Measurements from ENCODE around the gene SH3RF3.

Gene SH3RF3

GRCh38 chr2:109446278-109447131, 317.5 kb downstream of the SH3RF3 start:
- Histone ChIP-seq H3K4me1 (ENCODE audit: control insufficient read depth, insufficient read depth, low read length) (peaks cover 4% of the 10 kb centered on the region), H3K27me3 (ENCODE audit: control insufficient read depth, insufficient read depth, low read length, poor library complexity, severe bottlenecking) (no peaks in the 10 kb centered on the region), H3K4me3 (ENCODE audit: insufficient read depth, low read depth, low read length) (no peak overlapping the region), H3K36me3 (ENCODE audit: control insufficient read depth, insufficient read depth, low read length) (no peaks in the 10 kb centered on the region), H3K27ac (ENCODE audit: insufficient read depth, low read depth, low read length, poor library complexity, severe bottlenecking) (no peak overlapping the region), H3K9me3 (ENCODE audit: control insufficient read depth, low read length) (no peaks in the 10 kb centered on the region)
- WGBS, 2 experiments: 88% methylated on average over 20 of the region's 20 CpGs

GRCh38 chr2:109447251-109447661, 318.3 kb downstream of the SH3RF3 start:
- H3K4me3 ChIP-seq (ENCODE audit: insufficient read depth, low read depth, low read length): no peak overlapping the region
- H3K9me3 ChIP-seq (ENCODE audit: control insufficient read depth, low read length): no peaks in the 10 kb centered on the region
- no peak overlapping the region for H3K27ac ChIP-seq (ENCODE audit: insufficient read depth, low read depth, low read length, poor library complexity, severe bottlenecking)
- WGBS, 2 experiments: 88 to 89% methylated on average over 9 of the region's 9 CpGs
- H3K4me1 ChIP-seq (ENCODE audit: control insufficient read depth, insufficient read depth, low read length): peaks cover 4% of the 10 kb centered on the region
- H3K27me3 ChIP-seq (ENCODE audit: control insufficient read depth, insufficient read depth, low read length, poor library complexity, severe bottlenecking): no peaks in the 10 kb centered on the region
- H3K36me3 ChIP-seq (ENCODE audit: control insufficient read depth, insufficient read depth, low read length): no peaks in the 10 kb centered on the region

DNA sequence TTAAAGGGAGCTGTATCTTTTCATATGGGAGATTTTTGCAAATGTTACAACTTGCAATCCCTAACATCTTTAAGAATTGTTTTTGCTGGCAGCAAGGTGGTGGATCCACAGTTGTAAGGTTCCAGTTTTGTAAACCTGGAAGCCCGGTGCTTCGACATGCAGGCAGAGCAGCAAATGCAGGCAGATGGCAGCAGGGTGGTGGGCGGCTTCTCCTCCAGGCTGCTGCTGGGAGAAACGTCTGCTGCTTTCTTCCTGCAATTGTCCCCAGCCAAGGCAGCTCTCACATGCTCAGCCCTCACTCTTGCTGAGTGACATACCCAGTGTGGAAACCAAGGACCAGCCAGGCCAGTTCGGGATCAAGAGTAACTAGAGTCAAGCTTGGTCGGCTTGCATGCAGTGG, 318.8 kb downstream of the SH3RF3 start:
- H3K27ac ChIP-seq (ENCODE audit: insufficient read depth, low read depth, low read length, poor library complexity, severe bottlenecking): no peak overlapping the region

GRCh38 chr2:109448207-109448606, 319.2 kb downstream of the SH3RF3 start:
- Histone ChIP-seq H3K36me3 (ENCODE audit: control insufficient read depth, insufficient read depth, low read length) (no peaks in the 10 kb centered on the region), H3K27ac (ENCODE audit: insufficient read depth, low read depth, low read length, poor library complexity, severe bottlenecking) (no peak overlapping the region), H3K4me1 (ENCODE audit: control insufficient read depth, insufficient read depth, low read length) (peaks cover 4% of the 10 kb centered on the region), H3K27me3 (ENCODE audit: control insufficient read depth, insufficient read depth, low read length, poor library complexity, severe bottlenecking) (no peaks in the 10 kb centered on the region), H3K4me3 (ENCODE audit: insufficient read depth, low read depth, low read length) (no peak overlapping the region), H3K9me3 (ENCODE audit: control insufficient read depth, low read length) (no peaks in the 10 kb centered on the region)
- WGBS, 2 experiments: 92 to 94% methylated on average over 4 of the region's 4 CpGs

More for the DNA sequence above, 318.8 kb downstream of the SH3RF3 start:
- H3K4me1 ChIP-seq (ENCODE audit: control insufficient read depth, insufficient read depth, low read length): peaks cover 4% of the 10 kb centered on the region
- 81 to 83% methylated on average over 6 of the region's 6 CpGs for WGBS, 2 experiments
- no peaks in the 10 kb centered on the region for H3K27me3 ChIP-seq (ENCODE audit: control insufficient read depth, insufficient read depth, low read length, poor library complexity, severe bottlenecking)
- H3K9me3 ChIP-seq (ENCODE audit: control insufficient read depth, low read length): no peaks in the 10 kb centered on the region
- no peaks in the 10 kb centered on the region for H3K36me3 ChIP-seq (ENCODE audit: control insufficient read depth, insufficient read depth, low read length)
- H3K4me3 ChIP-seq (ENCODE audit: insufficient read depth, low read depth, low read length): no peak overlapping the region

- 92 to 93% methylated on average over 20 of the region's 20 CpGs for WGBS, 2 experiments
- no peaks in the 10 kb centered on the region for H3K9me3 ChIP-seq (ENCODE audit: control insufficient read depth, low read length)
- H3K27ac ChIP-seq (ENCODE audit: insufficient read depth, low read depth, low read length, poor library complexity, severe bottlenecking): no peak overlapping the region
These were observed 320.2 kb downstream of the SH3RF3 start for GRCh38 chr2:109448946-109449788.

GRCh38 chr2:109450574-109451273, 321.7 kb downstream of the SH3RF3 start:
- 84 to 86% methylated on average over 12 of the region's 12 CpGs for WGBS, 2 experiments
- H3K36me3 ChIP-seq (ENCODE audit: control insufficient read depth, insufficient read depth, low read length): no peaks in the 10 kb centered on the region
- peaks cover 4% of the 10 kb centered on the region for H3K4me1 ChIP-seq (ENCODE audit: control insufficient read depth, insufficient read depth, low read length)
- no peaks in the 10 kb centered on the region for H3K9me3 ChIP-seq (ENCODE audit: control insufficient read depth, low read length)
- no peak overlapping the region for H3K4me3 ChIP-seq (ENCODE audit: insufficient read depth, low read depth, low read length)
- H3K27ac ChIP-seq (ENCODE audit: insufficient read depth, low read depth, low read length, poor library complexity, severe bottlenecking): no peak overlapping the region
- H3K27me3 ChIP-seq (ENCODE audit: control insufficient read depth, insufficient read depth, low read length, poor library complexity, severe bottlenecking): no peaks in the 10 kb centered on the region

More at GRCh38 chr2:109448946-109449788, 320.2 kb downstream of the SH3RF3 start:
- Histone ChIP-seq H3K4me1 (ENCODE audit: control insufficient read depth, insufficient read depth, low read length) (peaks cover 4% of the 10 kb centered on the region), H3K36me3 (ENCODE audit: control insufficient read depth, insufficient read depth, low read length) (no peaks in the 10 kb centered on the region), H3K27me3 (ENCODE audit: control insufficient read depth, insufficient read depth, low read length, poor library complexity, severe bottlenecking) (no peaks in the 10 kb centered on the region), H3K4me3 (ENCODE audit: insufficient read depth, low read depth, low read length) (no peak overlapping the region)

- no peaks in the 10 kb centered on the region for H3K36me3 ChIP-seq (ENCODE audit: control insufficient read depth, insufficient read depth, low read length)
- no peak overlapping the region for H3K27ac ChIP-seq (ENCODE audit: insufficient read depth, low read depth, low read length, poor library complexity, severe bottlenecking)
- no peaks in the 10 kb centered on the region for H3K27me3 ChIP-seq (ENCODE audit: control insufficient read depth, insufficient read depth, low read length, poor library complexity, severe bottlenecking)
- no peak overlapping the region for H3K4me3 ChIP-seq (ENCODE audit: insufficient read depth, low read depth, low read length)
- no peaks in the 10 kb centered on the region for H3K9me3 ChIP-seq (ENCODE audit: control insufficient read depth, low read length)
- H3K4me1 ChIP-seq (ENCODE audit: control insufficient read depth, insufficient read depth, low read length): peaks cover 4% of the 10 kb centered on the region
- 85 to 90% methylated on average over 6 of the region's 6 CpGs for WGBS, 2 experiments
These were observed 322.7 kb downstream of the SH3RF3 start for GRCh38 chr2:109451671-109452070.

GRCh38 chr2:109452318-109453305, 323.6 kb downstream of the SH3RF3 start:
- no peaks in the 10 kb centered on the region for H3K36me3 ChIP-seq (ENCODE audit: control insufficient read depth, insufficient read depth, low read length)
- H3K9me3 ChIP-seq (ENCODE audit: control insufficient read depth, low read length): no peaks in the 10 kb centered on the region
- no peak overlapping the region for H3K4me3 ChIP-seq (ENCODE audit: insufficient read depth, low read depth, low read length)
- H3K4me1 ChIP-seq (ENCODE audit: control insufficient read depth, insufficient read depth, low read length): peaks cover under 1% of the 10 kb centered on the region
- H3K27ac ChIP-seq (ENCODE audit: insufficient read depth, low read depth, low read length, poor library complexity, severe bottlenecking): no peak overlapping the region
- H3K27me3 ChIP-seq (ENCODE audit: control insufficient read depth, insufficient read depth, low read length, poor library complexity, severe bottlenecking): no peaks in the 10 kb centered on the region
- 96 to 97% methylated on average over 17 of the region's 17 CpGs for WGBS, 2 experiments

DNA sequence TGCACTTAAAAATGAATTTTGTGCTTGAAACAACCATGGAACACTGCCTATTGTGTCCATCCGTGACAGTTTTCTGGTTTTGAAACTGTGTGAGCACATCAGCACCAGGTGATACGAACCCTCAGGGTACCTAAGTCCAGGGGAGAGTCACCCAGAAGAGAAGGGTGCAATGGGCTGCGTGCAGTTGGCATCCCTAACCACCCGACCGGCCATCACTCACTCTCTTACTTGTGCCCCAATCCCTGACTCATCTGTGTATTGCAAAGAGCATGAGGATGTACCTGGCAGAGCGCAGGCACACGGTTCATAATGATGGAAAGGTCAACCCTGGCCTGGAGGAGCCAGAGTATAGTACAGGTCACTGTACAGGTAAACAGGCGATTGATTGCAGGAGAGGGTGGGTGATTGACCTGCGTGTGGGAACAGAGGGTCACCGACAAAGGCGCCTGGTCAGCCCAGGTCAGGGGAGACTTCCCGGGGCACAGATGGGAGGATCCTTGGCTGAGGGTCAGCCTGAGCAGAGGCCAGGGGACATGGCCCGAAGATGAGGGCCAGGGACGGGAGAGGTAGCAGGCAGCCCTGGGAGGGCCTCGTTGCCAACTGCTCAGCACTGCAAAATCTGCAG, 324.5 kb downstream of the SH3RF3 start:
- 91 to 93% methylated on average over 15 of the region's 15 CpGs for WGBS, 2 experiments
- H3K27me3 ChIP-seq (ENCODE audit: control insufficient read depth, insufficient read depth, low read length, poor library complexity, severe bottlenecking): no peaks in the 10 kb centered on the region
- no peaks in the 10 kb centered on the region for H3K4me1 ChIP-seq (ENCODE audit: control insufficient read depth, insufficient read depth, low read length)
- H3K27ac ChIP-seq (ENCODE audit: insufficient read depth, low read depth, low read length, poor library complexity, severe bottlenecking): no peak overlapping the region
- no peaks in the 10 kb centered on the region for H3K36me3 ChIP-seq (ENCODE audit: control insufficient read depth, insufficient read depth, low read length)
- H3K9me3 ChIP-seq (ENCODE audit: control insufficient read depth, low read length): no peaks in the 10 kb centered on the region
- H3K4me3 ChIP-seq (ENCODE audit: insufficient read depth, low read depth, low read length): no peak overlapping the region
